ENCODE results near the gene C19orf38.

The C19orf38 gene

DNA sequence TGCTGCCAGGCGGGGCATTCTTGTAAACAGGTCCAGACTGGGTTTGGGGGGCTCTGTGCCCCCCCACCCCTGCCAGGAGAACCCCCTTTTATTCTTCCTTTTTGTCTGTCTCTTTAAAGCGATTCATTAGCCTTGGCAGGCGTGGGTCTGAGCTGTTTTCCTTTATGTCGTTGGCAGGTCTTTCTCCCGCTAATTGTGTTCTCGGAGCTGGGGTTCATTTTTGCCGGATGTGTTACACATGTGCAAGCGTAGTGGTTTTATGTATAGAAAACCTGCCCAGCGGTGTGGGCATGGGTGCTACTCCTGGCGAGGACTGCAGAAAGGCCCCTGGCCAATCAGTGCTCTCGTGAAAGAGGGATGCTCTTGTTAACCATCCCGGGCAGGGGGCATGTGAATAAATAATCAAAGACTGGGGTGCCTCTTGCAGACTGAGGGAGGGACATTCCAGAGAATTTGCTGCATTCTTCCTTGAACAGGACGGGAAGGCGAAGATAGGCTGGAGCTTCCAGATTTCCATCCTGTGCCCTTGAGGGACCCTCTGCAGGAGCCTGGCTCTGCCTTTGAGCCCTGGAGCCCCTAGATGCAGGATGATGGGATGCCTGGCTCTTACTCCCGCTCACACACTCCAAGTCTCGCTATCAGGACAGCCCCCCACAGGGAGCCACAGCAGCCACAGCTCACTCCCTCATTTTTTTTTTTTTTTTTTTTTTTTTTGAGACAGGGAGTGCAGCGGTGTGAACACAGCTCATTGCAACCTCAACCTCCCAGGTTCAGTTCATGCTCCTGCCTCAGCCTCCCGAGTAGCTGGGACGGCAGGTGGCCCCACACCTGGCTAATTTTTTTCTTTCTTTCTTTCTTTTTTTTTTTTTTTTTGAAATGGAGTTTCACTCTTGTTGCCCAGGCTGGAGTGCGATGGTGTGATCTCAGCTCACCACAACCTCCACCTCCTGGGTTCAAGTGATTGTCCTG is 37.3 kb downstream of the C19orf38 start:
- TF ChIP-seq, protein P1, sequence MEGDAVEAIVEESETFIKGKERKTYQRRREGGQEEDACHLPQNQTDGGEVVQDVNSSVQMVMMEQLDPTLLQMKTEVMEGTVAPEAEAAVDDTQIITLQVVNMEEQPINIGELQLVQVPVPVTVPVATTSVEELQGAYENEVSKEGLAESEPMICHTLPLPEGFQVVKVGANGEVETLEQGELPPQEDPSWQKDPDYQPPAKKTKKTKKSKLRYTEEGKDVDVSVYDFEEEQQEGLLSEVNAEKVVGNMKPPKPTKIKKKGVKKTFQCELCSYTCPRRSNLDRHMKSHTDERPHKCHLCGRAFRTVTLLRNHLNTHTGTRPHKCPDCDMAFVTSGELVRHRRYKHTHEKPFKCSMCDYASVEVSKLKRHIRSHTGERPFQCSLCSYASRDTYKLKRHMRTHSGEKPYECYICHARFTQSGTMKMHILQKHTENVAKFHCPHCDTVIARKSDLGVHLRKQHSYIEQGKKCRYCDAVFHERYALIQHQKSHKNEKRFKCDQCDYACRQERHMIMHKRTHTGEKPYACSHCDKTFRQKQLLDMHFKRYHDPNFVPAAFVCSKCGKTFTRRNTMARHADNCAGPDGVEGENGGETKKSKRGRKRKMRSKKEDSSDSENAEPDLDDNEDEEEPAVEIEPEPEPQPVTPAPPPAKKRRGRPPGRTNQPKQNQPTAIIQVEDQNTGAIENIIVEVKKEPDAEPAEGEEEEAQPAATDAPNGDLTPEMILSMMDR (IDR thresholded peaks at IDR 0.05; ENCODE audit: extremely low read depth, insufficient read depth, missing control alignments) = no peak
- DNase-seq (ENCODE audit: low spot score) = no peak
- in situ Hi-C loops (cut with MboI; ENCODE audit: low pct_unique_long_range_greater_than_20kb, low sequenced_read_pairs, unreplicated experiment) = no loop called here

DNA sequence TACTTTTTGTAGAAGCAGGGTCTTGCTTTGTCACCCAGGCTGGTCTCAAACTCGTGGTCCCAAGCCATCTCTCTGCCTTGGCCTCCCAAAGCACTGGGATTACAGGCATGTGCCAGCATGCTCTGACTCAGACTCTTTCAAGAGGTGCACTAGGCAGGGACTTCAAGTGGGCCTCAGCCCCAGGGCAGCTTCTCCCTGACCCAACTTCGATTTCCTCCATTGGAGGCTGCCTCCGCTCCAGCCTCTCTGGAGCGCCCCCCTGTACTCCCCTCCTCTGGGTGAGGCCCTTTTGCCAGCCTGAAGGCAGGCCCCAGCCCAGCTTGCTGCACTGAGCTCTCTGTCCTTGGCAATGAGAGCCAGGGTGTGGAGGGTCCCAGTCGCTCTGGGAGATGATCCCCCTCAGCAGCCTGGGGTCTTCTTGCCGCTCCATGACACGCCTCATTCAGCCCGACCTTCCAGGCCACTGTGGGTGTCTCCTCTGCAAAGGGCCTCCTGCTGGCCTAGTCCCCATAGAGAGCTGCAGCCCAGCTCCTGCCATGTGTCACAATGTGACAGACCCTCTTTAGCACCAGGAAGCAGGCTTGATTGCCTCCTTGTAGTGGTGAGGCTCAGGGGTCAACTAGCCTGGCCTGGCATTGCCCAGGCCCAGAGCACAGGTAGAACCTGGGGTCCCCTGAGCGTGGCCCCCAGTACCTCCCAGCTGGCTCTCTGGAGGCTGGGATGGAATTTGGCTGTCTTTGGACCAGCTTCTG is 39.6 kb downstream of the C19orf38 start:
- in situ Hi-C loops (cut with MboI; ENCODE audit: low pct_unique_long_range_greater_than_20kb, low sequenced_read_pairs, unreplicated experiment) = no loop called here

DNA sequence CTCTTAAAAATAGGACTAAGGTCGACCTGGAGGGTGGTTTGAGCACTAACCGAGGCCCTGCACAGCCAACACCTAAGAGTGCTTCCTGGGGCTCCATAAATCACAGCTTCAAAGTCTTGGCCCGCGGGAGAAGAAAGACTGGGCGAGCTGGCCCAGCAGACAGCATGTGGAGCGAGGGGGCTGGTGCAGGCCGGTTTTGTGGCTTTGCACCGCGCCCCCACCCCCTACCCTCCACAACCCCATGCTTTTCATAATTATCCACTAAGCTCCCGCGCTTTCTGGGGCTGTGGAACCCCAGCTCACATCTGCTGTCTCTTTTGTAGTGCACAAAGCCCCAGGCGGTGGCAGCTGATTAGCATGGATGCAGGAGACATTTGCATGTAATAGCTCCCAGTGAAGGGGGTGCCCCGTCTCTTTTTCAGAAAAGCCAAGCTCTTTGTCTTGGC is 40.2 kb downstream of the C19orf38 start:
- DNase-seq (ENCODE audit: low spot score) = peak; percentile 57
- in situ Hi-C loops (cut with MboI; ENCODE audit: low pct_unique_long_range_greater_than_20kb, low sequenced_read_pairs, unreplicated experiment) = no loop called here
- TF ChIP-seq, protein P1 (IDR thresholded peaks at IDR 0.05; ENCODE audit: extremely low read depth, insufficient read depth, missing control alignments) = no peak

More for the DNA sequence above, 39.6 kb downstream of the C19orf38 start:
- TF ChIP-seq, protein P1 (IDR thresholded peaks at IDR 0.05; ENCODE audit: extremely low read depth, insufficient read depth, missing control alignments) = no peak
- DNase-seq (ENCODE audit: low spot score) = no peak

DNA sequence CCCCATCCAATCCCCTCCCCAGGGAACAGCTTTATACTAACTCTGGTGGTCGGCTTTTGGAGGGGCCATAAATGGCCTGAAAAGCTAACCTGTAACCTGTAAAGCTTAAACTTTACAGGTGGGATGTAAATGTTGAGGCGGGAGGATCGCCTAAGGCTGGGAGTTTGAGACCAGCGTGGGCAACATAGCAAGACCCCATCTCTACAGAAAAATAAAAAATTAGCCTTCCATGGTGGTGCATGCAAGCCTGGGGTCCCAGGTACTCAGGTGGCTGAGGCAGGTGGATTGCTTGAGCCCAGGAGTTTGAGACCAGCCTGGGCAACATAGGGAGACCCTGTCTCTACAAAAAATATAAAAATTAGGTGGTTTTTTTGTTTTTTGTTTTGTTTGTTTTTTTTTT is 41.7 kb downstream of the C19orf38 start:
- TF ChIP-seq, protein P1 (IDR thresholded peaks at IDR 0.05; ENCODE audit: extremely low read depth, insufficient read depth, missing control alignments) = no peak
- DNase-seq (ENCODE audit: low spot score) = no peak
- in situ Hi-C loops (cut with MboI; ENCODE audit: low pct_unique_long_range_greater_than_20kb, low sequenced_read_pairs, unreplicated experiment) = no loop called here

DNA sequence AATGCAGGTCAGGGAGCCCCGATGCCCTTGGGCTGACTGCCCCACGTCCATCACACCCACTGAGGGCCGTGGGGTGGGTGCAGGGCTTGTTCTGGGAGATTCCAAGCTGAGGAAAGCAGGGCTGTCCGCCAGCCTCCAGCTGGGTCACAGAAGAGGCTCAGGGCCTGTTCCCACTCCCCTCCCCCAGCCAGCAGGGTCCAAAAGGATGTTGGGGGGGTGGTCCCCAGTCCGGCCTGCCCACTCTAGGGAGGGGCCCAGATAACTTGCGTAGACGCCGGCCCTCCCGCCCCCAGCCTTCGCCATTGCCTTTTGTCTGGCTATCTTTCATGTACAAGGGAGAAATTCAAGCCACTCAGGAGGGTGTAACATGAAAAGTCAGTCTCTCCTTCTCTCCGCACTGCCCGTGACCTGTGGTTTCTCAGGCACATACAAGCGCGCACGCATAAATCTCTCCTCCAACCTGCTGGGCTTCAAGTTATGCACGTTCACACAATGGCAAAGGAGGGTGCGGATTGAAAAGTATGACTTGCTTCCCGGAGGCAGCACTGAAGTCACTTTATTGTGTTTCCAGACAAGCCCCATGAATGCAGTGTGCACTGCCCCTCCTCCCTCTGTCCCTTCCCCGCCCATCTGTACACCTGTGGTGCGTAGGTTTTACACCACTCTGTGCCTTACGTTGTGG is 43.3 kb downstream of the C19orf38 start:
- DNase-seq (ENCODE audit: low spot score) = no peak
- TF ChIP-seq, protein P1 (IDR thresholded peaks at IDR 0.05; ENCODE audit: extremely low read depth, insufficient read depth, missing control alignments) = no peak
- in situ Hi-C loops (cut with MboI; ENCODE audit: low pct_unique_long_range_greater_than_20kb, low sequenced_read_pairs, unreplicated experiment) = no loop called here

DNA sequence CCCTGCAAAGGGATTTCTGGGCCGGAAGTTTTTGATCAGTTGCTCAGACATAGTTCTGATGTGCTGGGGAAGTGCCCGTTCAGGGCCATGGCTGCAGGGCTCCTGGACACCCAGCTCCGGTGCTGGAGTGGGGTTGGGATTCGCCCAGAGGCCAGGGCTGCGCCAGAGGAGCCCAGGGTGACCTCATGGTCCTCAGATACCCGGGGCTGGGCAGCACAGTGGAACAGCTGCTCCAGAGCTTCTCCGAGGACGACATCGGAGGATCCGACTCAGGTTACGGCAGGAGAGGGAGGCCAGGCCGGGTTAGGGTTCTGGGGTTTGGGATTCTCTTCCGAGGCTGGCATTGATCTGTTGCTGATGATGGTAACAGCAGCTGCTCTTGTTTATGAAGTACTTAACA is 44.0 kb downstream of the C19orf38 start:
- TF ChIP-seq, protein P1 (IDR thresholded peaks at IDR 0.05; ENCODE audit: extremely low read depth, insufficient read depth, missing control alignments) = no peak
- DNase-seq (ENCODE audit: low spot score) = no peak
- in situ Hi-C loops (cut with MboI; ENCODE audit: low pct_unique_long_range_greater_than_20kb, low sequenced_read_pairs, unreplicated experiment) = no loop called here

All from GM13977 (cell line).